HepG2 (cell line): ENCODE measurements around the gene CHKA. TPM values are rescaled to one million over a fixed set of nuclear protein-coding genes. Genes with fewer than 3 reads are reported as not detected.

Experiments used
- CBX5 ChIP-seq: sonication (generic); formaldehyde crosslinking; IDR thresholded peaks from 2 replicates; pipeline ENCODE4 v1.4.0; 2020; ENCODE audit warnings: missing genetic modification reagents, borderline replicate concordance
- CCAR2 ChIP-seq: fragments of 200-400 bp; formaldehyde crosslinking; optimal IDR thresholded peaks from 2 replicates; pipeline ENCODE3; 2018; ENCODE audit warnings: low read depth, mild to moderate bottlenecking, low read length, moderate library complexity
- DNMT1 ChIP-seq: sonication (generic); formaldehyde crosslinking; IDR thresholded peaks from 2 replicates; pipeline ENCODE4 v1.5.1; 2020; ENCODE audit warnings: mild to moderate bottlenecking, missing genetic modification reagents
- GATAD1 ChIP-seq: IDR thresholded peaks from 2 replicates; pipeline ENCODE4 v1.6.1; 2016; ENCODE audit warnings: missing genetic modification reagents, missing compliant biosample characterization
- GTF3A ChIP-seq: sonication (generic); formaldehyde crosslinking; conservative IDR thresholded peaks from 2 replicates; pipeline ENCODE4 v1.4.0; 2020; ENCODE audit warnings: mild to moderate bottlenecking, missing genetic modification reagents
- ISX ChIP-seq: sonication (generic); formaldehyde crosslinking; conservative IDR thresholded peaks from 2 replicates; pipeline ENCODE4 v1.5.0; 2020; ENCODE audit warnings: missing genetic modification reagents
- MIER2 ChIP-seq: IDR thresholded peaks from 2 replicates; pipeline ENCODE4 v1.6.1; 2016; ENCODE audit warnings: missing biosample characterization, missing genetic modification reagents
- MTF1 ChIP-seq: sonication (generic); formaldehyde crosslinking; IDR thresholded peaks from 2 replicates; pipeline ENCODE4 v1.5.0; 2020; ENCODE audit warnings: missing genetic modification reagents
- NPAS2 ChIP-seq: sonication (generic); formaldehyde crosslinking; IDR thresholded peaks from 2 replicates; pipeline ENCODE4 v1.8.0; 2022; ENCODE audit warnings: mild to moderate bottlenecking, missing genetic modification reagents, borderline replicate concordance
- NR2C2 ChIP-seq: sonication (generic); formaldehyde crosslinking; IDR thresholded peaks from 2 replicates; pipeline ENCODE4 v1.4.0; 2020; ENCODE audit warnings: missing genetic modification reagents, mild to moderate bottlenecking, moderate library complexity, borderline replicate concordance
- ONECUT2 ChIP-seq: sonication (generic); formaldehyde crosslinking; IDR thresholded peaks from 2 replicates; pipeline ENCODE4 v1.4.0; 2020; ENCODE audit warnings: missing genetic modification reagents
- RFX1 ChIP-seq: fragments of 450-650 bp; IDR thresholded peaks from 2 replicates; pipeline ENCODE4 v1.6.1; 2017
- SSRP1 ChIP-seq: IDR thresholded peaks from 2 replicates; pipeline ENCODE4 v1.6.1; 2016; ENCODE audit warnings: control low read depth
- TOE1 ChIP-seq: sonication (generic); formaldehyde crosslinking; IDR thresholded peaks from 2 replicates; pipeline ENCODE4 v1.4.0; 2020; ENCODE audit warnings: mild to moderate bottlenecking, missing genetic modification reagents
- ZNF274 ChIP-seq: sonication (generic); formaldehyde crosslinking; IDR thresholded peaks from 2 replicates; pipeline ENCODE4 v1.5.1; 2020; ENCODE audit warnings: mild to moderate bottlenecking, missing genetic modification reagents
- ZNF281 ChIP-seq: sonication (generic); formaldehyde crosslinking; IDR thresholded peaks from 2 replicates; pipeline ENCODE4 v1.4.0; 2020; ENCODE audit warnings: missing genetic modification reagents, borderline replicate concordance
- ZNF362 ChIP-seq: sonication (generic); formaldehyde crosslinking; IDR thresholded peaks from 2 replicates; pipeline ENCODE4 v1.4.0; 2020; ENCODE audit warnings: missing genetic modification reagents, mild to moderate bottlenecking, borderline replicate concordance
- ZNF446 ChIP-seq: sonication (generic); formaldehyde crosslinking; IDR thresholded peaks from 2 replicates; pipeline ENCODE4 v1.5.0; 2020; ENCODE audit warnings: mild to moderate bottlenecking, missing genetic modification reagents
- ZNF703 ChIP-seq: sonication (generic); formaldehyde crosslinking; IDR thresholded peaks from 2 replicates; pipeline ENCODE4 v1.5.1; 2020; ENCODE audit warnings: missing genetic modification reagents, mild to moderate bottlenecking, moderate library complexity, borderline replicate concordance
- ZNF792 ChIP-seq: IDR thresholded peaks from 2 replicates; pipeline ENCODE4 v1.6.1; 2016
- polyA plus RNA-seq, 8 experiments: library from polyadenylated mRNA; depleted of rRNA in 3 of 8; stranded (reverse) in 7 of 8; unstranded in 1 of 8; fragments of >200 nt; fragmentation: Illumina TruSeq in 4 of 8; extraction: Trizol in 4 of 8; gene quantifications; 2 replicates each; pipeline versions ENCODE4 v1.2.1 to v1.2.3, GENCODE V29; 2011 to 2016; ENCODE audit warnings: low read depth in 4 of 8, missing spikeins in 1 of 8, mixed read lengths in 1 of 8; ENCODE audit not compliant: insufficient read depth in 1 of 8
- total RNA-seq, 5 experiments: library from RNA; depleted of rRNA; stranded (reverse); fragments of >200 nt; fragmentation: Illumina TruSeq; extraction: Trizol; gene quantifications; 2 replicates each; pipeline ENCODE4 v1.2.3, GENCODE V29; 2016; ENCODE audit warnings: low read depth in 1 of 5
- TF ChIP-seq, protein P1 (sequence below): sonication (generic); formaldehyde crosslinking; IDR thresholded peaks from 2 replicates; pipeline ENCODE4 v1.9.0; 2021; ENCODE audit warnings: missing genetic modification reagents, mild to moderate bottlenecking, borderline replicate concordance
- TF ChIP-seq, protein P2 (sequence below): fragments of 450-650 bp; IDR thresholded peaks from 2 replicates; pipeline ENCODE4 v1.6.1; 2016
- TF ChIP-seq, protein P3 (sequence below): sonication (generic); formaldehyde crosslinking; IDR thresholded peaks from 2 replicates; pipeline ENCODE4 v1.8.0; 2022; ENCODE audit warnings: mild to moderate bottlenecking, missing genetic modification reagents, borderline replicate concordance

The CHKA gene
- total and polyA plus RNA-seq, 2 of the 13 experiments (the other 11 are each of a cell fraction or from before 2014, with no cell fraction given), result 71.6 to 92.7 TPM

DNA sequence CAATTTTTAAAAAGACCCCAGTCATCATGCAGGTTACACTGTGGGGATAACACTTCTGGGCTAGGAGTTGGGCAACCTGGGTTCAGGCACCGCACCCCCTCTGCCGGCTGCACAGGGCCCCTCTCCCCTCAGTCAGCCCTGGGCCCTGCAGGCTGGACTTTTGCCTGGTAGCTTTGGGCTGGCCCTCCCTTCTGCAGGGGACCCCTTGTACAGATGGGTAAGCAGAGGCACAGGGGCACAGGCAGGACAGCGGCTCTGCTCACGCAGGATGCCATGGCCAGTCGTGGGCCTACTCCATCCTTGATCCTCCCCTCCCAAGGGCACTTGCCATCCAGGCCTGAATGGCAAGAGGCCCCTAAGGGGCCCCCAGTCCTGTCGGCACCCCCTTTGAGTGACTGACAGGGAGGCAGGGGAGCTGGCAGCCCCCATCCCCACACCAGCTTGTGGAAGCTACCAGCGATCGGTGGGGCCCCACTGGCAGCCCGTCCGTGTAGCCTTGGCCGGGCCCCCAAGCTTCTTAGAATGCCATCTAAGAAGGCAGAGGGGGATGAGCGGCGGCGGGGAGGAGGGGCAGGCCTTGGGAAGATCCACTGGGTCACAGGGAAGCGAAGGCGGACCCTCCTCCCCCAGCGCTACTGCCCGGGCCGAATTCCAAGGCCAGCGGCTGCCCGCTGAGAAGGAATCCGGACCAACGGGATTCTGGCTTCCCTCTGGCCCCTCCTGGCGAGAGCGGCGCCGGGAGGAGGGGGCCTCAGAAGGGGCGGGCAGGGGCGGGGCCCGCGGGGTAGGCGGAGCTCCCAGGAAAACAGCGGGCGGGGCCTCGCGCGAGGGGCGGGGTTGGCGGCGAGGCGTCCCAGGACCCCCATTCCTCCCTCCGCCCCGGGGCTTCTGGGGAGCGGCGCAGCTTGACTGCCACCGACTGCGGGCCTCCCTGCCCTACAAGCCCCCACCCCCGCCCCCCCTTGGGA is 6.8 kb upstream of the CHKA start (continued):
- TF ChIP-seq CBX5 (CRISPR knock-in tag) (no peak), MTF1 (CRISPR knock-in tag) (no peak), ZNF274 (CRISPR knock-in tag) (no peak), RFX1 (no peak), ZNF703 (CRISPR knock-in tag) (no peak), CCAR2 (no peak), NPAS2 (CRISPR knock-in tag) (no peak), ZNF446 (CRISPR knock-in tag) (no peak), DNMT1 (CRISPR knock-in tag) (no peak), GTF3A (CRISPR knock-in tag) (no peak), MIER2 (CRISPR knock-in tag) (no peak), ISX (no peak), ZNF792 (CRISPR knock-in tag) (no peak), ONECUT2 (no peak), NR2C2 (no peak; the same call in 1 of the 2 replicates), ZNF362 (CRISPR knock-in tag) (no peak), SSRP1 (CRISPR knock-in tag) (no peak), TOE1 (no peak), GATAD1 (no peak), ZNF281 (peak; percentile 91)
- TF ChIP-seq, protein P1, sequence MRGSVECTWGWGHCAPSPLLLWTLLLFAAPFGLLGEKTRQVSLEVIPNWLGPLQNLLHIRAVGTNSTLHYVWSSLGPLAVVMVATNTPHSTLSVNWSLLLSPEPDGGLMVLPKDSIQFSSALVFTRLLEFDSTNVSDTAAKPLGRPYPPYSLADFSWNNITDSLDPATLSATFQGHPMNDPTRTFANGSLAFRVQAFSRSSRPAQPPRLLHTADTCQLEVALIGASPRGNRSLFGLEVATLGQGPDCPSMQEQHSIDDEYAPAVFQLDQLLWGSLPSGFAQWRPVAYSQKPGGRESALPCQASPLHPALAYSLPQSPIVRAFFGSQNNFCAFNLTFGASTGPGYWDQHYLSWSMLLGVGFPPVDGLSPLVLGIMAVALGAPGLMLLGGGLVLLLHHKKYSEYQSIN (CRISPR knock-in tag), result no peak
- TF ChIP-seq, protein P2, sequence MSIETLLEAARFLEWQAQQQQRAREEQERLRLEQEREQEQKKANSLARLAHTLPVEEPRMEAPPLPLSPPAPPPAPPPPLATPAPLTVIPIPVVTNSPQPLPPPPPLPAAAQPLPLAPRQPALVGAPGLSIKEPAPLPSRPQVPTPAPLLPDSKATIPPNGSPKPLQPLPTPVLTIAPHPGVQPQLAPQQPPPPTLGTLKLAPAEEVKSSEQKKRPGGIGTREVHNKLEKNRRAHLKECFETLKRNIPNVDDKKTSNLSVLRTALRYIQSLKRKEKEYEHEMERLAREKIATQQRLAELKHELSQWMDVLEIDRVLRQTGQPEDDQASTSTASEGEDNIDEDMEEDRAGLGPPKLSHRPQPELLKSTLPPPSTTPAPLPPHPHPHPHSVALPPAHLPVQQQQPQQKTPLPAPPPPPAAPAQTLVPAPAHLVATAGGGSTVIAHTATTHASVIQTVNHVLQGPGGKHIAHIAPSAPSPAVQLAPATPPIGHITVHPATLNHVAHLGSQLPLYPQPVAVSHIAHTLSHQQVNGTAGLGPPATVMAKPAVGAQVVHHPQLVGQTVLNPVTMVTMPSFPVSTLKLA, result no peak
- TF ChIP-seq, protein P3, sequence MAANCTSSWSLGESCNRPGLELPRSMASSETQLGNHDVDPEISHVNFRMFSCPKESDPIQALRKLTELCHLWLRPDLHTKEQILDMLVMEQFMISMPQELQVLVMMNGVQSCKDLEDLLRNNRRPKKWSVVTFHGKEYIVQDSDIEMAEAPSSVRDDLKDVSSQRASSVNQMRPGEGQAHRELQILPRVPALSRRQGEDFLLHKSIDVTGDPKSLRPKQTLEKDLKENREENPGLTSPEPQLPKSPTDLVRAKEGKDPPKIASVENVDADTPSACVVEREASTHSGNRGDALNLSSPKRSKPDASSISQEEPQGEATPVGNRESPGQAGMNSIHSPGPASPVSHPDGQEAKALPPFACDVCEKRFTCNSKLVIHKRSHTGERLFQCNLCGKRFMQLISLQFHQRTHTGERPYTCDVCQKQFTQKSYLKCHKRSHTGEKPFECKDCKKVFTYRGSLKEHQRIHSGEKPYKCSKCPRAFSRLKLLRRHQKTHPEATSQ (CRISPR knock-in tag), result no peak
